Islet of Langerhans (tissue), 1 donor: ENCODE data around the gene TBX21.
A peak's percentile ranks its signal among the peaks of the same experiment; 100 is the strongest.

Experiments
- FAIRE-seq: peaks from one replicate; lab custom pipeline; 2011; peaks lifted over from hg19 to GRCh38; lab: Jason Lieb, UNC

The TBX21 gene

GRCh38 chr17:47733047-47733673 lies at the start of gene TBX21:
Gene TBX21, plus strand, starts transcription at chr17:47733236. Its CDS starts 219 bp downstream, at chr17:47733455.
- no peak for FAIRE-seq

- FAIRE-seq = no peak
These were observed 49.0 kb upstream of the TBX21 start for GRCh38 chr17:47684025-47684424.

GRCh38 chr17:47684535-47685193 lies 48.4 kb upstream of the TBX21 start:
- no peak for FAIRE-seq

DNA sequence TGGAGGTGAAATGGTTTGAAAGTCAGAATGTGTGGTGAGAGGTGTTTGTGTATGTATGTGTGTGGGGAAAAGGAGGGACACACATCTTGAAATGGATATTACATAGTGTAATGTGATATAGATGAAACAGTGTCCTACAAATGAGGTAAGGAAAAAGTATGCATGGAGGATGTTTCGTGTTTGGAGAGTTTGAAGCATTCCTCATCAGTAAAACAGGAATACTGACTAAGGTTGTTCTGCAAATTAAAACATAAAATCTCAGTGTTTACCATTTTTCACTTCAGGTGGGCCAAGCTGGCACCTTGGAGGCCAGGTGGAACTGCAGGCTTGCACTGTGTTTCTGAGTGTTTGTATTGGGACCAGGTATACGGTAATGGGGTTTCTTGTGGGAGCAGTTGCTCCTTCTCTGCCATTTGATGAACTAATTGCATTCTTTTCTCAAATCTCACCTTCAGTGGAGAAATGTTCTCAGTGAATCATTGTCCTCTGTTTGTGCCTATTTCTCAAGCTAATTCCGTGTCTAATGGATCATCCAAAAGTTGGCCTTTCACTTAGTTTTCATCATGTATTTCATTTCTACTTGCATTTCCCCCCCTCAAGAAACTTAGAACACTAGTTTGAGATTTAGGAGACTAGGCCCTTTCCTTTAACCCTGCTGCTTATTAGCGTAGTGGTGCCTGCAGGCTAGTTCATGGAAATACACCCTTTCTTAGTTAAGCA lies 47.3 kb upstream of the TBX21 start:
- FAIRE-seq = no peak

DNA sequence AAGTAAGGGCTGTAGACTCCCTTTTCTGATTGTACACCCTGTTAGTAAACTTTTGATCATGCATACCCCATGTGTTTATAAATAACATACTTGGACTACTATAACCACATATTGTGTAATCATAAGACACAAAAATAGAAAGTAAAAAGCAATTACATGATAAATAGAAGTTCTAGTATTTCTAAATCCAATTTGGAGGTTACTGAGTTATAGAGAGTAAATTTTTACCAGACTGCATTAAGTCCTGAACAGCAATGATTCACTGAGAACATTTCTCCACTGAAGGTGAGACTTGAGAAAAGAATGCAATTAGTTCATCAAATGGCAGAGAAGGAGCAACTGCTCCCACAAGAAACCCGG lies 46.8 kb upstream of the TBX21 start:
- FAIRE-seq = no peak

DNA sequence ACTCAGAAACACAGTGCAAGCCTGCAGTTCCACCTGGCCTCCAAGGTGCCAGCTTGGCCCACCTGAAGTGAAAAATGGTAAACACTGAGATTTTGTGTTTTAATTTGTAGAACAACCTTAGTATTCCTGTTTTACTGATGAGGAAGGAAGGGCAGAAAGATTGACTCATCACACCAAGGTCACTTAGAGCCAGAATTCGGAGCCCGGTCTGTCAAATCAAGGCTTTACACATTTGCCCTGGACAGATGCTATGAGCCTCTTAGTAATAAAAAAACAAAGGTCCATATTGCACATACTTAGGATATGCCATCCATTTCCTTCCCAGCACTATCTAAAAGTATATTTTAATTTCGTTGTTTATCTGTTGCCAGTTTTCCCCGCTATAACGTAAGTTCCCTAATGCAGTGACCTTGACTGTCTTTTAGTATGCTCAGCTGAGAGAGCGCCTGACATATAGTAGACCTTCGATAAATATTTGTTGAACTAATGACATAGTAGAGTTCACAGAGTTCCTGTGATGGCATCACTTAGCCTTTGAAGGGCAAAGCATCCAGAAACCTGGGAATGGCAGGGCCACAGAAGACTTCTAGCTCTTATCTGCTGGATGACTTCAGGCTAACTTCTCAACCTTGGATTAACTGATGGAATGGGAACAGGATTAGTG lies 46.2 kb upstream of the TBX21 start:
- no peak for FAIRE-seq

DNA sequence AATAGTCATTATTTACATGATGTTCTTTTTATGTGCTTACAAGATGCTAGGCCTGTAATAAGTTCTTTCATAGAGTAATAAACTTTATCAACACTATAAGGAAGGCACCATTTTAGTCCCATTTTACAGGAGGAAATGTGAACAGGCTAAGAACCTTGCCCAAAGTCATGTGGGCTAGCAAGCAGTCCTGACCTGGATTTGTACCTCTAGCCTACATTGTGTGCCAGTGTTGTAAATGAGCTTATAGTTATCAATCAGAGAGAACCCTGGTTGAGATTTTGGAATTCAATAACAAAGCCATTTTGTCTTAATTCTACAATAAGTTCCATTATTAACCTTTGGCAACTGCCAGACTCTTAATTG lies 45.7 kb upstream of the TBX21 start:
- FAIRE-seq = no peak

DNA sequence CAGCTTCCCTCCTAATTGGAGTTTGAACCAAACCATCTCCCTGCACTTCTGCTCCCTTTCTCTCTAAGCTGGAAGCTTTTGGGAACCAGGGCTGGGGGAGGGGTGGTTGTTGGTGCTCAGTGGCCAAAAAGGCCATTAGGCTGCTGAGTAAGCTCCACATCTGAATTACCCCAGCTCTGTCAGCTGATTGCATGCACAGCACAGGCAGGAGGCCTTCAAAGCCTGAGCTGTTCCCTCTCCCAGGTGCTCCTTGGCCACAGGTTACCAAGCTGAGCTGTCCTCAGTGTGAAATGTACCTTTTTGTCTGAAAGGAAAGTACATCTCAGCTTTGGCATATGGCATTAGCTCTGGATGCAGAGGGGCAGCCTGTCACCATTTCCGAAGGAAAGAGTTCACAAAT lies 45.3 kb upstream of the TBX21 start:
- no peak for FAIRE-seq

DNA sequence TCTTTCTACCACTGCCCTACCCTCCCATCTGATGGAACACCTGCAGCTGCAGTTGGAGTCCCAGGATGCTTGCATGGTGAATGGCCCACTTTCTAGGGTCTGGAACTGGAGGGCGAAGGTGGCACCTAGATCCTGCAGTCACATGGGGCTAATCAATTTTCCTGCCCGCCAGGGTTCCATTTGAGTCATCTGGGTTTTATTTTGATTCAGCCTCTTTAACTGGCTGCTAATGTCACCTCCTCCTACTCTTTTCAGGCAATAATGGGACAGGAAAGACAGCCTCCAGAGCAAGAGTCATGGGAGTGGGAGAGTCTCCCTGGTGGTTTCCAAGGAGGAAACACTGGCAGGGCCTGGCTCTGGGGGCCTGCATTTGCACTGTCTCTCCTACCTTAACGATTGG lies 42.9 kb upstream of the TBX21 start:
- no peak for FAIRE-seq

DNA sequence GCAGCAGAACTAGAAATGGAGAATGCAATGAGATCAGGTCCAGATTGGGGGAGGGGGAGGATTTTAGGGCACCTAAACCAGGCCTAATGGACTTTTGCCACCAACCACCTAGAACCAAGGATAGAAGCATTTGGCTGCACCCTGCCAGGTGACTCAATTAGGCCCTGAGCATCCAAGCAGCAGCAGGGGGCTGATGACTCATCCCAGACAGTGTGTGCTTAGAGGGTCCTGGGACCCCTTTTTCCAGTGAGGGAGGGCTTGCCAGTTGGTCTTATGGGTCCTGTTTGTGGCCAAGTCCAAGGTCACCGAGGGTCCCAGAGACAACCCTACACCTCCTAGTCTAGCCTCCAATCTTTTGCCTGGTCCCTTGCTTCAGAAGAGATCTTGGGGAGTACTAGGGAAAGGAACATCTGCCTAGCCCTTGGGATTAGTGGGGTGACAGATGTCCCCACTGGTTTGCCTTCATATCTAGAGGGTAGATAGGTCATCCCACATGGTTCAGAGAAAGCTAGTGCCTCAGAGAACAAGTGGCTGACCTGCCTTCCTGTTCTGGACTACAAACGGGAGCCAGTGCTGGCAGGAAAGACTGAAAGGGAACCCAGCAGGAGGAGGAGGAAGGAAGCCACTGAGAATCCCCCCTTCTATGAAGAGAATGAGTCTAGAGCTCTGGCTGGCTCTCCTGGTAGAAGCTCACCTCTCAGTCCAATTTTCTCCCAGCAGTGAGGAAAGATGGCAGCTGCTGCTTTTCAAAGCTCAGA lies 40.7 kb upstream of the TBX21 start:
- no peak for FAIRE-seq

- peak; percentile 33 for FAIRE-seq
These were observed 39.9 kb upstream of the TBX21 start for GRCh38 chr17:47692895-47693730.

DNA sequence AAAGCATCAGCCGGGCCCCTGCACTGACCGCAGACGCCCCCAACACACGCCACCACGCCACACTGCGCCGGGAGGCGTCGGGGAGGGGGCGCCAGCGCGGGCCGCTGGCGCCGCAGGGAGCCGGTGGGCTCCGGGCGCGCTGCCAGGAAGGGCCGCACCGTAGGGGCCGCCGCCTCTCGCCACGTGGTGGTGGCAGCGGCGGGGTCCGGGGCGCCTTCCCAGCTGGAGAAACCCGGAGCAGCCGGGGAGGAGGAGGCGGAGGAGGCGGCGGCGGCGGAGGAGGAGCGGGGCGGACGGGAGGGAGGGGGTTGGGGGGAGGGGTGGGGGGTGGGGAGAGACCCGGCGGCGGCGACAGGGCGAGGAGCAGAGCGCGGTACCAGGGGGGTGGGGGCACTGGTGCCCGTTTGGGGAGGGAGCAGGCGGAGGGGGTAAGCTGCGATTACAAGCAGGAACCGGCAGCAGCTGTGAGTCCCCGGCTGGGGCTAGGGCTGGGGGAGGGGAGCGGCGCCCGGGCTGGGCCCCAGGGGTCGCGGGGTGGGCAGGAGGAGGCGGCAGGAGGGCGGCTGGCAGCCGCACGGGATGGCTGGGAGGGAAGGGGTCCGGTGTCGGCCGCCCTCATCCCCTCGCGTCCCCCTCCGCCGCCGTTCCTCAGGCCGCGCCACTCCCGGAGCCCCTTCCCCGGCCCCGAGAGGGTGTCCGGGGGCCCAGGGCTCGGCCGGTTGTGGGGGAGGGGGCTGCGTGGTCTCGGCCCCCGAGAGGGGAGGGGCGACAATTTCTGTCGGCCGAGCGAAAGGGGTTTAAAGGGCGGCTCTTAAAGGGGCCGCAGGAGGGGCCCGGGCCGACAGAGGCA lies 39.1 kb upstream of the TBX21 start, which contains the start of gene TBKBP1:
TSS of gene TBKBP1 (plus strand) at position 431 of the 850 bp plus-strand sequence. CDS start 1,952 bp downstream, outside the sequence.
- FAIRE-seq = no peak

- no peak for FAIRE-seq
These were observed 38.2 kb upstream of the TBX21 start for GRCh38 chr17:47694581-47695428.

DNA sequence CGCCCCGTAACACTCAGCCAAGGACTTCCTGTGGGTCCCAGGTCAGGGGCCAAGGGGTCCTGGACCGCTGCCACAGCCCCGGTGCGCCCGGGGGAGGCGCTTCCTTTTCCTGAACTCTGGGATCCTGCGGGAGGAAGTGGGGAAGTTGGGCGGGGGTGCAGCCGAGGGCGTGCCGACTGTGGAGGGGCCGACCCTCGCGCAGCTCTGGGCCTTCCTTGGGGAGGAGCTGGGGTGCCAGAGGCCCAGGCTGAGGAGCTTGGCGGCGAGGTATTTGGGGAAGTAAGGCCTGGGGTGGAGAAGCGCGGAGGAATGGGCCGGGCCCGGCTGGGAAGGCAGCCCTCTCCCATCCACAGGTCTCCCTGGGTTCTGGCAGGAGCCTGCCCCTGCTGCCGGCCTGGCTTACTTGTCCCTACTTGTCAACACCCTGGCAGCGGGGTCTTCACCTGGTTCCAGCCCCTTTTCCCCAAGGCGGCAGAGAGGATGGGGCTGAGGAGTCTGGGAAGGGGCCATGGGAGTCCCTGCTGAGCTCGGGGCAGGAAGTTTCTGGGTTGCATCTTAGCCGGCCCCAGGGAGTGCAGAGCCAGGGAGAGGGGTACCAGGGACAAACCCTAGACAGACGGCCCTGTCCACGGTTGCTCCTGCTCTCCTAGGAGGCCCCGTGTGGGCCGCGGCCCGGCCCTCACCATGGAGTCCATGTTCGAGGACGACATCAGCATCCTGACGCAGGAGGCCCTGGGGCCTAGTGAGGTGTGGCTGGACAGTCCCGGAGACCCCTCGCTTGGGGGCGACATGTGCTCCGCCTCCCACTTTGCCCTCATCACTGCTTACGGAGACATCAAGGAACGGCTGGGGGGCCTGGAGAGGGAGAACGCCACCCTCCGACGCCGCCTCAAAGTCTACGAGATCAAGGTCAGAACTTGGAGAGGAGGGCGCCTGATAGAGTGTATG lies 37.3 kb upstream of the TBX21 start:
- FAIRE-seq = no peak

GRCh38 chr17:47696717-47697642 lies 36.1 kb upstream of the TBX21 start:
- no peak for FAIRE-seq

DNA sequence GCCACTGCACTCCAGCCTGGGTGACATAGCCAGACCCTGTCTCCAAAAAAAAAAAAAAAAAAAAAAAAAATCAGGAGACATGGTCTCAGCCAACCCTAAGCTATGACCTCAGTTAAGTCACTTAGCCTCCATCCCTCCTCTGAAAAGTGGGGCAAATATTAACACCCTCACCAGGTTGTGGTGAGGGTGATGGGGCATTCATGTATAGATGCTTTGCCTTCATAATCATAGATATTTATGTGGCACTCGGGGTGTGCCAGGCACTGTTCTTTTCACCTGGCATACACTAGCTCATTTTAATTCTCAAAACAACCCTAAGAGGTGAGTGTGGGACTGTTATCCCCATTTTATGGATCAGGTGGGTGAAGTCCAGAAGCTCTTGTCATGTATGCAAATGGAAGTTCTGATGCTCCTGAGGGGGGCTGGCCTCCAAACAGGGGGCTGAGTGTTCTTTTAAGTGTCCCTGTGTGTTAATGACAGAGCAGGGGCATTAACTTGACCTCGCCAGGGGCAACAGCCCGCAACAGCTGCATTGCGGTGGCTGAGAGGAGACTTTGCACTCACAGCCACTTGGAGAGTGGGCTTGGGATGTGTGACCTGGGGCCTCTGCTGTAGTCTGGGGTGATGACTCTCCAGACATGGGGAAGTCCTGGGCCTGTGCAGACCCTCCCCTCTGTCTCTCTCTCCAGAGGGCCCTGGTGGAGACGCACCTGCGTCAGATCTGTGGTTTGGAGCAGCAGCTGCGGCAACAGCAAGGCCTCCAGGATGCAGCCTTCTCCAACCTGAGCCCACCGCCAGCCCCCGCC lies 34.9 kb upstream of the TBX21 start:
- no peak for FAIRE-seq
